Mucosa of stomach (tissue), 1 donor: ENCODE data around the gene VPS13A.

Source experiments
- H3K27me3 ChIP-seq: one replicate; pipeline ENCODE4 v1.7.0; 2013; ENCODE audit warnings: mild to moderate bottlenecking, low read length; ENCODE audit not compliant: control insufficient read depth, insufficient read depth
- H3K36me3 ChIP-seq: one replicate; pipeline ENCODE4 v1.7.0; 2013; ENCODE audit warnings: low read length; ENCODE audit not compliant: control insufficient read depth, insufficient read depth
- H3K4me1 ChIP-seq: one replicate; pipeline ENCODE4 v1.7.0; 2013; ENCODE audit warnings: mild to moderate bottlenecking, low read length; ENCODE audit not compliant: control insufficient read depth, insufficient read depth
- H3K4me3 ChIP-seq: one replicate; pipeline ENCODE4 v1.7.0; 2013; ENCODE audit warnings: low read length
- H3K9ac ChIP-seq: one replicate; pipeline ENCODE4 v1.7.0; 2013; ENCODE audit warnings: mild to moderate bottlenecking, low read length, moderate library complexity
- H3K9me3 ChIP-seq: one replicate; pipeline ENCODE4 v1.7.0; 2013; ENCODE audit warnings: mild to moderate bottlenecking, low read length, moderate library complexity; ENCODE audit not compliant: control insufficient read depth
- donor health status: Pancreatic carcinoma.

Gene VPS13A

GRCh38 chr9:77418226-77418625, 240.9 kb downstream of the VPS13A start:
- no peak overlapping the region for H3K4me3 ChIP-seq
- no peaks in the 10 kb centered on the region for H3K4me1 ChIP-seq
- H3K9ac ChIP-seq, result no peak overlapping the region
- H3K36me3 ChIP-seq, result no peaks in the 10 kb centered on the region
- no peaks in the 10 kb centered on the region for H3K27me3 ChIP-seq
- H3K9me3 ChIP-seq, result no peaks in the 10 kb centered on the region

- H3K27me3 ChIP-seq, result no peaks in the 10 kb centered on the region
- H3K9me3 ChIP-seq, result no peaks in the 10 kb centered on the region
Measured at GRCh38 chr9:77420641-77421040, 243.3 kb downstream of the VPS13A start.

GRCh38 chr9:77421506-77422265, 244.4 kb downstream of the VPS13A start:
- H3K36me3 ChIP-seq, result no peaks in the 10 kb centered on the region
- H3K4me1 ChIP-seq, result no peaks in the 10 kb centered on the region
- H3K4me3 ChIP-seq, result no peak overlapping the region
- H3K9ac ChIP-seq, result no peak overlapping the region
- H3K27me3 ChIP-seq, result no peaks in the 10 kb centered on the region
- H3K9me3 ChIP-seq, result no peaks in the 10 kb centered on the region

More at GRCh38 chr9:77420641-77421040, 243.3 kb downstream of the VPS13A start:
- Histone ChIP-seq H3K4me1 (no peaks in the 10 kb centered on the region), H3K4me3 (no peak overlapping the region), H3K36me3 (no peaks in the 10 kb centered on the region), H3K9ac (no peak overlapping the region)

GRCh38 chr9:77422969-77423368, 245.6 kb downstream of the VPS13A start:
- Histone ChIP-seq H3K9ac (no peak overlapping the region), H3K36me3 (no peaks in the 10 kb centered on the region), H3K9me3 (no peaks in the 10 kb centered on the region), H3K4me1 (no peaks in the 10 kb centered on the region), H3K4me3 (no peak overlapping the region), H3K27me3 (no peaks in the 10 kb centered on the region)

DNA sequence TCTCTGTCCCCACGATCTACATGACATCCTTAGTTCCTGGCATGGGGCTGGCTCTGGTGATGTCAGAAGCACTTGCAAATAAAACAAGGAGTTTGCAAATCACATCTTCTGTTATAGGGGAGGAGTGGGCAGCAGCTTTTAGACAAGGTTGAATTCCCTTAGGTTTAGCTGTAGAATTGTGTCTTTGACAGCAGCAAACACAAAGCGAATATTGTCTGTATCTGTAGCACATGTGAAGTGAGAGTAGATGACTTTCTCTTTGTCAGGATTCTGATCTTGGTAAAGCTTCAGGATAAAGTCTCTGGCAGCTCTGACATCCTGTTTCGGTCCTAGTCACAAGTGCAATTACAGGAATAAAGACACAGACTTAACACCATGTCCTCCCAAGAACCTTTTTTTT, 246.5 kb downstream of the VPS13A start:
- H3K27me3 ChIP-seq, result no peaks in the 10 kb centered on the region
- H3K4me3 ChIP-seq, result no peak overlapping the region
- no peak overlapping the region for H3K9ac ChIP-seq
- no peaks in the 10 kb centered on the region for H3K4me1 ChIP-seq
- H3K36me3 ChIP-seq, result no peaks in the 10 kb centered on the region
- H3K9me3 ChIP-seq, result no peaks in the 10 kb centered on the region

DNA sequence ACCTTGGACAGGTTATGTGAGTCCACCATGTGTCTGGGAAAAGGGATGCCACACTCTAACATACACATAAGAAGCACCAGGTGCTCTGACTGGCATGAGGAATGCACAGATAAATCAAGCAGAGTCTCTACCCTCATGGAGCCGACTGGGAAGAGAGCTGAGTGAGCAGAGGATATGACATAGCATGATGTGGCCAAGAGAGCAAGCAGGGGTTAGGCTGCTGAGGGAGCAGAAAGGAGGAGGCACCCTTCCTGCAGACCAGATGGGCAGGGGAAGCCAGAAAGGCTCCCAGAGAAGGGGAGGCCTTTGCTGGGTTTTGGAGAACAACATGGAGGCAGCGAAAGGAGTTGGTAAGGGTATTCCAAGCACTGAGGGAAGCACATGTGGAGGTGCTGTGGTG, 247.7 kb downstream of the VPS13A start:
- Histone ChIP-seq H3K4me3 (no peak overlapping the region), H3K9ac (no peak overlapping the region), H3K36me3 (no peaks in the 10 kb centered on the region), H3K9me3 (no peaks in the 10 kb centered on the region), H3K4me1 (no peaks in the 10 kb centered on the region), H3K27me3 (no peaks in the 10 kb centered on the region)

DNA sequence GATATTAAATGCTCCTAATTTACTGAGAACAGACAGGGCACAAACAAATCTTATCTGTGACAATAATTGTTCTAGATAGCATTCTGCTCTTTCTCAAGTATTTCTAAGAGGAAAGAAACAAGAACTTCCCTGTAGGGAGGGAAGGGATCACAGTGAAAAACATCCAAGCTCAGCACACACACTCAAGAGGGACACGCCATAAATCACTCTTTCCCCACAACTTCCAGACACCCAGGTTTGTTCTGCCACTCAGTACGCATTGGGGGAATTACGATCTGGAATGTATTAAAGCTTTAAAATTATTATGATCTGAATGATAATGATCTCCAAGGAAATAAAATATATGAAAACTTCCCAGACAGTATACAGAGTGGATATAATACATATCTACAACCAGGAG, 249.4 kb downstream of the VPS13A start:
- Histone ChIP-seq H3K4me3 (no peak overlapping the region), H3K27me3 (no peaks in the 10 kb centered on the region), H3K9ac (no peak overlapping the region), H3K36me3 (no peaks in the 10 kb centered on the region), H3K9me3 (no peaks in the 10 kb centered on the region), H3K4me1 (no peaks in the 10 kb centered on the region)

- H3K27me3 ChIP-seq, result no peaks in the 10 kb centered on the region
- H3K4me3 ChIP-seq, result no peak overlapping the region
- H3K36me3 ChIP-seq, result no peaks in the 10 kb centered on the region
- H3K9ac ChIP-seq, result no peak overlapping the region
- no peaks in the 10 kb centered on the region for H3K4me1 ChIP-seq
- H3K9me3 ChIP-seq, result no peaks in the 10 kb centered on the region
Measured at GRCh38 chr9:77427256-77427927, 250.1 kb downstream of the VPS13A start.

GRCh38 chr9:77429928-77430327, 252.6 kb downstream of the VPS13A start:
- no peaks in the 10 kb centered on the region for H3K9me3 ChIP-seq
- H3K4me1 ChIP-seq, result no peaks in the 10 kb centered on the region
- no peaks in the 10 kb centered on the region for H3K27me3 ChIP-seq
- no peaks in the 10 kb centered on the region for H3K36me3 ChIP-seq
- H3K9ac ChIP-seq, result no peak overlapping the region
- H3K4me3 ChIP-seq, result no peak overlapping the region

DNA sequence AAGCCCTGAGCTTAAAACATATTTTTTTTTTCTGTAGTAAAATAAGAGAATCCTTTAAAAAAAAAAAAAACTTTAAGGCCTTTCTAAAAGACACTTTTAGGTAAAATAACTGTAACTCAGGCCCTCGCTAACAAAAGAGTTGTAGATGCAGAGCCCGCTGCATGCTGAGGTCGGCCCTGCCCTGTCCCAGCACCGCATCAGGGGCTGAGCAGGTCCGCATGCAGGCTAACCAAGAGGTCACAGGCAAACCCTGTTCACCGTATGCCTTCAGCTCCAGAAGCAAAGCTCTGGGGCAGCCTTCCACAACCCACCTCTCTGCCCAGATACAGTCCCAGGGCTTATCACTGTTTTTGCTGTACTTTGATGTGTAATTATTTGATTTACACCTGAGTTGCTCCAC, 254.7 kb downstream of the VPS13A start:
- Histone ChIP-seq H3K4me1 (no peaks in the 10 kb centered on the region), H3K9ac (no peak overlapping the region), H3K9me3 (no peaks in the 10 kb centered on the region), H3K36me3 (no peaks in the 10 kb centered on the region), H3K27me3 (no peaks in the 10 kb centered on the region), H3K4me3 (no peak overlapping the region)

GRCh38 chr9:77433675-77434445, 256.5 kb downstream of the VPS13A start:
- Histone ChIP-seq H3K4me1 (no peaks in the 10 kb centered on the region), H3K27me3 (no peaks in the 10 kb centered on the region), H3K36me3 (no peaks in the 10 kb centered on the region), H3K4me3 (no peak overlapping the region), H3K9ac (no peak overlapping the region), H3K9me3 (no peaks in the 10 kb centered on the region)

- Histone ChIP-seq H3K27me3 (no peaks in the 10 kb centered on the region), H3K4me1 (no peaks in the 10 kb centered on the region), H3K9me3 (no peaks in the 10 kb centered on the region), H3K9ac (no peak overlapping the region), H3K4me3 (no peak overlapping the region), H3K36me3 (no peaks in the 10 kb centered on the region)
Measured at GRCh38 chr9:77435277-77435676, 257.9 kb downstream of the VPS13A start.
